NT2/D1 (cell line): ENCODE results near the gene KIAA0930.

ENCODE experiments used
- DNase-seq: peaks from one replicate; pipeline ENCODE4 v3.0.0-alpha.2; 2011; ENCODE audit warnings: low read depth, low spot score
- H3K27me3 ChIP-seq: 2 replicates; pipeline ENCODE4 v1.6.0; 2011; ENCODE audit warnings: mild to moderate bottlenecking; ENCODE audit not compliant: insufficient read length, insufficient read depth
- H3K36me3 ChIP-seq: 2 replicates; pipeline ENCODE4 v1.6.1; 2011; ENCODE audit warnings: mild to moderate bottlenecking, low read length, mixed read lengths; ENCODE audit not compliant: insufficient read depth, insufficient read length
- H3K4me1 ChIP-seq: 2 replicates; pipeline ENCODE4 v1.5.1; 2011; ENCODE audit not compliant: insufficient read depth, insufficient read length
- H3K4me3 ChIP-seq: 2 replicates; pipeline ENCODE4 v1.5.1; 2011; ENCODE audit warnings: low read depth; ENCODE audit not compliant: insufficient read length
- H3K9ac ChIP-seq: 2 replicates; pipeline ENCODE4 v1.6.0; 2011; ENCODE audit warnings: low read depth; ENCODE audit not compliant: insufficient read length
- H3K9me3 ChIP-seq: 2 replicates; pipeline ENCODE4 v1.5.1; 2011; ENCODE audit warnings: mild to moderate bottlenecking, low read length; ENCODE audit not compliant: insufficient read depth
- SUZ12 ChIP-seq: IDR thresholded peaks from 2 replicates; pipeline ENCODE4 v1.6.1; 2011; ENCODE audit not compliant: insufficient read length, insufficient read depth; ENCODE audit errors: extremely low read depth
- YY1 ChIP-seq: IDR thresholded peaks from 2 replicates; pipeline ENCODE4 v1.6.1; 2011; ENCODE audit not compliant: insufficient read length, insufficient read depth
- ZNF274 ChIP-seq: IDR thresholded peaks from 2 replicates; pipeline ENCODE4 v1.6.1; 2011; ENCODE audit warnings: mild to moderate bottlenecking, low read depth, low read length

Gene KIAA0930

DNA sequence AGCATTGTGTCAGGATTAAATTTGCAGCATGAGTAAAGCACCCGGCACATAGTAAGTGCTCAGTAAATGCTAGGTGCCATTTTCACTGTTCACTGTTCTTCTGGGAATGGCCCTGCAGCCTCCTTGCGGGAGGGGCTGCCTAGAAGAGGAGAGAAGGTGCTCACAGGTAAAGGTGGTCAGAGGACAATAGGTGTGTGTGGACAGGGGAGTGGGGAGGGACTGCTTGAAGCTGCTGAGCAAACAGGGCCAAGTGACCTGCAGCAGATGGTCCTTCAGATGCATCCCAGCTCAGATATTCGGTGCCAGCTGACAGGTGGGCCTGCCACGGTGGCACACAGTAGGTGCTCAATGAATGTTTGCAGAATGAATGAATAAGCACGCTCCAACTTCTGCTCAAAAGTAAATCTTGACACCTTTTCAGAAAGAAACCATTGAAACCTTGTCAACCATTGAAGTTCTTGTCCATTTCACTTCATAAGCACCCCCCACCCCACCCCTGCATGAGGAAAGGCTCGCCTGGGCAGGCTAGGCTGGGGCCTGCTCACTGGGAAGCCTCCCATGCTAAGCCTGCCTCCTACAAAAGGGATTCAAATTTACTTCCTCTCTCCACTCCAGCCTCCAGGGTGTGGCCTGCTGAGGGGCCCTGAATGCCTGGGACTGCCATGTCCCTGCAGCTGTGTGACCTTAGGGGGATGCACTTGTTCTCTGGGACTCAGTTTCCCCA lies 1.6 kb downstream of the KIAA0930 start:
- peaks cover 36% of the 10 kb centered on the region for H3K36me3 ChIP-seq
- peaks cover 13% of the 10 kb centered on the region for H3K27me3 ChIP-seq
- peak overlapping the region; percentile 64 for H3K9ac ChIP-seq
- no peaks in the 10 kb centered on the region for H3K9me3 ChIP-seq
- H3K4me1 ChIP-seq = peaks cover 17% of the 10 kb centered on the region
- H3K4me3 ChIP-seq = no peak overlapping the region
- no peak for TF ChIP-seq SUZ12
- no peak for TF ChIP-seq YY1
- no peak for TF ChIP-seq ZNF274
- no peak for DNase-seq

DNA sequence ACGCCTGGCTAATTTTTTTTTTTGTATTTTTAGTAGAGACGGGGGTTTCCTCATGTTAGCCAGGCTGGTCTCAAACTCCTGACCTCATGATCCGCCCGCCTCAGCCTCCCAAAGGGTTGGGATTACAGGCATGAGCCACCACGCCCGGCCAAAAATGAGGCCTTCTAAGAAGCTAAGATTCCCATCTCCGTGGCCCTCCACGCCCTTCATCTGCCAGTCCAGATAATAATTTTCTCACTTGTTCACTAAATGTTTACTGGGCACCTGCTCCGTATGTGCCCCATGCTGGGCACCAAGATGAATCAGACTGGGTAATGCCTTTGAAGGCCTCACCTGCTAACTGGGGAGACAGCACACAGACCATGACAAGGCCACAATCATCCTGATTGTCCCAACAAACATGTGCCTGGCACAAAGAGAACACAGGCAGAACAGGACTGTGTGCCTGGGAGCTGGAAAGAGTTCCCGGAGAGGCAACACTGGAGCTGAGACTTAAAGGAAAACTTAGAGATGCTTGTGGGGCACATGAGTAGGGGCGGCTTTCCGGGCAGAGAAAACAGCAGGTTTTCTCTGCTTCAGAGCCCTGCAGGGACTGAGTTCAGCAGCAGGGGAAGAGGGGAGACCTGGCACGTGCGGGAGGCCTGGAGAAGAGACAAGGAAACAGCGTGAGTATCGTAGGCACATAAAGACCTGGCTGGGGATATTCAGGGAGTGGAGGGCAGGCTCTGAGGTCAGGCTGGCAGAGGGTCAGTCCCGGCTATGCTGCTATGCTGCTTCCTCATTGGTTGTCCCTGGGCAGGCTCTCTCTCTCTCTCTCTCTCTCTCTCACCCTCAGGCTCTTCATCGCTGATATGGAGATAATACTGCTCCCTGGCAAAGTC lies 2.4 kb downstream of the KIAA0930 start:
- peaks cover 13% of the 10 kb centered on the region for H3K27me3 ChIP-seq
- no peaks in the 10 kb centered on the region for H3K9me3 ChIP-seq
- no peak overlapping the region for H3K4me3 ChIP-seq
- peaks cover 36% of the 10 kb centered on the region for H3K36me3 ChIP-seq
- no peak for DNase-seq
- peaks cover 17% of the 10 kb centered on the region for H3K4me1 ChIP-seq
- H3K9ac ChIP-seq = no peak overlapping the region
- TF ChIP-seq SUZ12 (no peak), YY1 (no peak), ZNF274 (no peak)

DNA sequence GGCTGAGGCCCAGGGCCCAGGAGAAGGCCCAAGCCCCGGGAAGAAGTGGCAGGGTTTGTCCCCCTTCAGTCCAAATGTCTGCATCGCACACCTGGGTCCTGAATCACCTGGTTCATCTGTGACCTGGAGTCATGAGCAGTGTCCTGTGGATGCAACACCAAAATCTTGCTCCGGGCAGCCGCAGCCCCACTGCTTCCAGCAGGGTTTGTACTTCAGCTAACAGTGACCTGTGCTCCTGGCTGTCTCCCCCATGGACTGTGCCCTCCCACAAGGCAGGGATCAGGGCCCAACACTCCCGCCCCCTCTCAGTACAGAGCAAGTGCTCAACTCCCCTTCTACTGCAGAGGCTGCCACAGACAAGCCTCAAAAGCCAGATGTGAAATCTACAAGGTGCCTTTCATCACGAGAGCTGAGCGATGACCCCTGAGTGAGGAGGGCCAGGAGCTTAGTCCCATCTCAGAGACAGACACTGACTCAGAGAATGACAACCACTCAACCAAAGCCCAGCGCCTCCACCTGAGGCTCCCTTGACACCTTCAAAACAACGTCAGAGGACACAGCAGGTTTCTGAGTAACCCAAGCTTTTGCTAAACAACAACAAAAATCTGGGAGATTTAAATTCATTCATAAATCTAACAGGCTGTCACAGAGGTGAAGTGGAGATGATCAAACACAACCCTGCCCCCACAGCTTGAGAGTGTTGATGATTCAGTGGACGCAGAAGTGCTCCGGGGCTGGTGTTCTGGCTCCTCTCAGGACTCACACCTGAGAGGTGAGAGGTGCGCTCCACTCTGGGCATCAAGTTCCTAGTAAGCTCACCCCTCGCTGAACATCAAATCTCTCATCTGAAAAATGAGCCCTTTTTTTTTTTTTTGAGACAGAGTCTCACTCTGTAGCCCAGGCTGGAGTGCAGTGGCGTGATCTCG lies 3.4 kb downstream of the KIAA0930 start:
- H3K9ac ChIP-seq = peak overlapping the region; percentile 26
- H3K36me3 ChIP-seq = peaks cover 36% of the 10 kb centered on the region
- H3K4me1 ChIP-seq = peaks cover 17% of the 10 kb centered on the region
- no peak overlapping the region for H3K4me3 ChIP-seq
- no peak for DNase-seq
- no peak for TF ChIP-seq YY1
- no peak for TF ChIP-seq ZNF274
- no peak for TF ChIP-seq SUZ12
- peaks cover 13% of the 10 kb centered on the region for H3K27me3 ChIP-seq
- H3K9me3 ChIP-seq = no peaks in the 10 kb centered on the region

DNA sequence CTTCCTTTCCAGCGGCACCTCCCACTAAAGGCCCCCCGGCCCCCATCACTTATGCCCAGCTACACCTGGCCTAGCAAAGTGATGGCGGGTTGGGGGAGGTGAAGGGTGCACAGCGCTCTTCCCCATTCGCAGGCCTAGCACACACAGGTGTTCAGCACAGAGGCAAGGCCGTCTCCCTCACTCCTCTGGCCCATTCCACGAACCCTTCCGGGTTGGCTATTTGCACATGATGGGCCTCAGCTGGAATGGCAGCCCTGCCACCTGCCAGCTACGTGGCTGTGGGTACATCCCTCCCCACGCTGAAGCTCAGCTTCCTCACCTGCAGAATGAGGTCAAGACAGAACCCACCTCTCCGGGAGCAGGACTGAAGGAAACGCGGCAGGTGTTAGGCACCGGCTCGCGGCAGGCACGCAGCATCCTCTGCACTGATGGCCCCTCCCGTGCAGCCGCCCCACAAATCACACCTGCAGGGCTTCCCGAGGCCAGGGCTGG lies 4.8 kb downstream of the KIAA0930 start:
- H3K27me3 ChIP-seq = peaks cover 4% of the 10 kb centered on the region
- no peaks in the 10 kb centered on the region for H3K9me3 ChIP-seq
- no peak for DNase-seq
- no peak overlapping the region for H3K4me3 ChIP-seq
- TF ChIP-seq YY1 = no peak
- no peak for TF ChIP-seq ZNF274
- TF ChIP-seq SUZ12 = no peak
- peaks cover 17% of the 10 kb centered on the region for H3K4me1 ChIP-seq
- H3K36me3 ChIP-seq = peaks cover 36% of the 10 kb centered on the region
- no peak overlapping the region for H3K9ac ChIP-seq

DNA sequence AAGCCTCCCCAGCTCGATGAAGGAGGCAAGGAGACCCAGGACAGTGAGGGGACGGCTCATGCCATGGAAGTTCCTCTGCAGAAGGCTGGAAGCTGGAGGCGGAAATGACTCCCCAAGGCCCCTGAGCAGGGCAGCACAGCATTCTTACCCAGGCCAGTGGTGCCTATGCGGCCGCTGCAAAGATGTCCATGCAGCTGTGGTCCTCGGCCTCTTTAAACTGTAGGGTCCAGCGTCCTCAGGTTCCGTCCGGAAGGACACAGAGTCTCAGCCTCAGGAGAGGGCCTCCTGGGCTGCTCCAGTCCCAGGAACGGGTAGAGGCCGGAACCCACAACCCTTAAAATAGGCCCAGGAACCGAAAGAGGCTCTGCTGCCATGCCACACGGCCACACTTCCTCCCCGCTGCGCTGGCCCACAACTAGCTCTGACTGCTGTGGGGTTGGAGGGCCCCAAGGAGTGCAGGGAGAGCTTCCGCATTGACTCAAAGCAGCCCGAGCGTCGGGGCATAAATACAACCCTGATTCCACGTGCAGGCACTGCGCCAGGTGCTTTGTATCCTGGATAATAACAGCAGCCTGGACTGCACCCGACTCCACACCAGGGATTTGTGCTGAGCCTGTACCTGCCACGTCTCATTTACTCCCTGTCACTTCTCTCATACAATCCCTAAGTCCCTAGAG lies 5.5 kb downstream of the KIAA0930 start:
- Histone ChIP-seq H3K9me3 (no peaks in the 10 kb centered on the region), H3K36me3 (peaks cover 36% of the 10 kb centered on the region), H3K9ac (no peak overlapping the region), H3K27me3 (peaks cover 3% of the 10 kb centered on the region), H3K4me3 (no peak overlapping the region), H3K4me1 (peaks cover 17% of the 10 kb centered on the region)
- TF ChIP-seq ZNF274 = no peak
- TF ChIP-seq YY1 = no peak
- TF ChIP-seq SUZ12 = no peak
- no peak for DNase-seq

DNA sequence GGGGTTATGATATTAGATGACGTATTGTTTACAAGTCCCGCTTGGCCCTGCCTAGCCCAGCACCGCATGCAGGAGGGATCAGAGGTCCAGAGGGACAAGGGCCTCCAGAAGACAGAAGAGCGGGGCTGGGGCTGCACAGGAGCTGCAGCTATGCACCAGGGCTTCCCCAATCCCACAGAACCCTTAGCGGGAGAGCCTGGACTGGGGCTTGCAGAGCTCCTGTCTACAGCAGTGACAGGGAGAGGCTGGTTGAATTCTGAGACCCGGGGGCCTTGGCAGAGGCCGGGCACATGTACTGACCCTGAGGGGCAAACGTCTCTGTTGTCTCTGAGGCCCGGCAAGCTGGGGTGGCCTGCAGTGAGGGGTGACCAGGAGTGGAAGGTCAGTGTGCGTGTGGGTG lies 6.9 kb downstream of the KIAA0930 start:
- peaks cover 33% of the 10 kb centered on the region for H3K36me3 ChIP-seq
- H3K4me3 ChIP-seq = no peak overlapping the region
- TF ChIP-seq YY1 (no peak), SUZ12 (no peak), ZNF274 (no peak)
- peaks cover 7% of the 10 kb centered on the region for H3K4me1 ChIP-seq
- no peaks in the 10 kb centered on the region for H3K27me3 ChIP-seq
- H3K9me3 ChIP-seq = no peaks in the 10 kb centered on the region
- no peak overlapping the region for H3K9ac ChIP-seq
- no peak for DNase-seq
